ENCODE results near the gene SLC44A5. TPM values are rescaled to one million over a fixed set of nuclear protein-coding genes. Genes with fewer than 3 reads are reported as not detected.

SLC44A5 gene
- total and polyA plus RNA-seq, 8 donors, result 0.12 to 6.7 (median 3.9) TPM; not detected in 3

- intact Hi-C loops (cut with DNase I; ENCODE audit: low total_unique reads), result no loop called here
- Histone ChIP-seq H3K4me3 (no peak overlapping the region), H3K27me3 (peaks cover 0 to 6% (median 0%) of the 10 kb centered on the region in 3 donors), H3K36me3 (no peaks in the 10 kb centered on the region), H3K27ac (peak overlapping the region in 4 of 5 donors; percentile 10 to 70 (median 40)), H3K4me1 (peaks cover 0 to 14% (median 5%) of the 10 kb centered on the region in 4 donors), H3K9me3 (no peaks in the 10 kb centered on the region)
- TF ChIP-seq POLR2AphosphoS5 (IDR thresholded peaks at IDR 0.05) (peak in 1 of 3 donors; percentile 10), EP300 (IDR thresholded peaks at IDR 0.05) (no peak), POLR2A (IDR thresholded peaks at IDR 0.05) (no peak), CTCF (IDR thresholded peaks at IDR 0.05) (no peak)
- peak in 1 of 2 donors; percentile 59 for DNase-seq
- 25 to 33% (median 30%) methylated on average over 4 of the region's 4 CpGs for WGBS, 5 donors
Measured at GRCh38 chr1:75588779-75589475, 22.0 kb downstream of the SLC44A5 start.

- H3K27ac ChIP-seq, result no peak overlapping the region
- H3K9me3 ChIP-seq, result no peaks in the 10 kb centered on the region
- intact Hi-C loops (cut with DNase I; ENCODE audit: low total_unique reads), result no loop called here
- H3K4me1 ChIP-seq, result peaks cover 0 to 14% (median 5%) of the 10 kb centered on the region in 4 donors
- 20 to 55% (median 42%) methylated on average over 3 of the region's 3 CpGs for WGBS, 5 donors
- TF ChIP-seq POLR2AphosphoS5 (IDR thresholded peaks at IDR 0.05), result no peak
- no peak for TF ChIP-seq EP300 (IDR thresholded peaks at IDR 0.05)
- TF ChIP-seq CTCF (IDR thresholded peaks at IDR 0.05), result no peak
- TF ChIP-seq POLR2A (IDR thresholded peaks at IDR 0.05), result no peak
- DNase-seq, result no peak
- H3K4me3 ChIP-seq, result no peak overlapping the region
- H3K36me3 ChIP-seq, result no peaks in the 10 kb centered on the region
- H3K27me3 ChIP-seq, result peaks cover 0 to 6% (median 0%) of the 10 kb centered on the region in 3 donors
Measured at GRCh38 chr1:75587692-75588091, 23.2 kb downstream of the SLC44A5 start.

- DNase-seq, result no peak
- no peak overlapping the region for H3K4me3 ChIP-seq
- H3K9me3 ChIP-seq, result no peaks in the 10 kb centered on the region
- 57 to 81% (median 73%) methylated on average over 2 of the region's 2 CpGs for WGBS, 5 donors
- no peaks in the 10 kb centered on the region for H3K36me3 ChIP-seq
- H3K27ac ChIP-seq, result no peak overlapping the region
- intact Hi-C loops (cut with DNase I; ENCODE audit: low total_unique reads), result no loop called here
- peaks cover 0 to 11% (median 4%) of the 10 kb centered on the region in 4 donors for H3K4me1 ChIP-seq
- H3K27me3 ChIP-seq, result peaks cover 0 to 6% (median 0%) of the 10 kb centered on the region in 3 donors
- no peak for TF ChIP-seq POLR2AphosphoS5 (IDR thresholded peaks at IDR 0.05)
- no peak for TF ChIP-seq CTCF (IDR thresholded peaks at IDR 0.05)
- TF ChIP-seq POLR2A (IDR thresholded peaks at IDR 0.05), result no peak
- TF ChIP-seq EP300 (IDR thresholded peaks at IDR 0.05), result no peak
Measured at GRCh38 chr1:75583282-75583681, 27.6 kb downstream of the SLC44A5 start.

- intact Hi-C loops (cut with DNase I; ENCODE audit: low total_unique reads), result no loop called here
- H3K36me3 ChIP-seq, result no peaks in the 10 kb centered on the region
- H3K4me3 ChIP-seq, result no peak overlapping the region
- no peak for TF ChIP-seq CTCF (IDR thresholded peaks at IDR 0.05)
- no peak for TF ChIP-seq POLR2AphosphoS5 (IDR thresholded peaks at IDR 0.05)
- no peak overlapping the region for H3K27ac ChIP-seq
- H3K9me3 ChIP-seq, result no peaks in the 10 kb centered on the region
- 73 to 94% (median 84%) methylated on average over 1 of the region's 1 CpG for WGBS, 5 donors
- H3K4me1 ChIP-seq, result peaks cover 0 to 6% (median 2%) of the 10 kb centered on the region in 4 donors
- H3K27me3 ChIP-seq, result peaks cover 0 to 6% (median 0%) of the 10 kb centered on the region in 3 donors
- no peak for DNase-seq
Measured at GRCh38 chr1:75582725-75583261, 28.1 kb downstream of the SLC44A5 start.

Data from stomach (tissue), 9 donors.